ENCODE data around the gene PLA2G6. TPM values are rescaled to one million over a fixed set of nuclear protein-coding genes. Genes with fewer than 3 reads are reported as not detected.

Gene PLA2G6
- total RNA-seq, 2 experiments from 2014 or later: 33.9 to 83.9 TPM

GRCh38 chr22:38202437-38203089, 20.9 kb upstream of the PLA2G6 start:
- Histone ChIP-seq H3K36me3 (ENCODE audit: insufficient read depth, low read length) (no peaks in the 10 kb centered on the region), H3K9me2 (ENCODE audit: insufficient read depth, low read length) (no peaks in the 10 kb centered on the region), H3K27ac (ENCODE audit: low read depth, low read length, poor library complexity, severe bottlenecking) (peak overlapping the region; percentile 18), H2AFZ (ENCODE audit: low read length) (peak overlapping the region; percentile 48), H3K4me1 (ENCODE audit: insufficient read depth, low read length, poor library complexity, severe bottlenecking) (peaks cover 47% of the 10 kb centered on the region), H4K20me1 (ENCODE audit: insufficient read depth, low read length) (no peaks in the 10 kb centered on the region), H3K9me3 (ENCODE audit: low read length) (no peaks in the 10 kb centered on the region), H3K4me2 (ENCODE audit: low read length) (peak overlapping the region; percentile 90), H3K4me3 (ENCODE audit: low read depth, low read length, poor library complexity, severe bottlenecking) (peak overlapping the region; percentile 79), H3K79me2 (ENCODE audit: insufficient read depth, low read depth, low read length) (no peaks in the 10 kb centered on the region)
- CTCF ChIA-PET (ENCODE audit: unreplicated experiment): no interaction called here
- intact Hi-C loops (cut with micrococcal nuclease; ENCODE audit: unreplicated experiment): loop anchor here (2.0 to 5.0 kb wide), 4 partner anchors 40 to 370 kb away; partner anchors contain the start of genes CSNK1E and DMC1
- BruUV-seq (replicated peaks): no TSS peak
- peak; percentile 67 for DNase-seq (ENCODE audit: low spot score)
- POLR2A ChIA-PET: no interaction called here
- peak; percentile 41; the same call in 1 of the 2 replicates for TF ChIP-seq CTCF (conservative IDR thresholded peaks at IDR 0.05; ENCODE audit: low read length)
- no peak for TF ChIP-seq EZH2phosphoT487 (IDR thresholded peaks at IDR 0.05; ENCODE audit: borderline replicate concordance, low read depth, low read length)

GRCh38 chr22:38201711-38202436, 20.2 kb upstream of the PLA2G6 start, which contains the start of gene MAFF:
Gene MAFF (plus strand): TSS chr22:38201994. CDS start chr22:38213854, 11,860 bp downstream.
- Histone ChIP-seq H3K9me2 (ENCODE audit: insufficient read depth, low read length) (no peaks in the 10 kb centered on the region), H3K79me2 (ENCODE audit: insufficient read depth, low read depth, low read length) (no peaks in the 10 kb centered on the region), H4K20me1 (ENCODE audit: insufficient read depth, low read length) (no peaks in the 10 kb centered on the region), H3K9me3 (ENCODE audit: low read length) (no peaks in the 10 kb centered on the region), H3K4me2 (ENCODE audit: low read length) (peak within 1 kb of the TSS; percentile 90), H2AFZ (ENCODE audit: low read length) (peak within 1 kb of the TSS; percentile 69), H3K36me3 (ENCODE audit: insufficient read depth, low read length) (no peaks in the 10 kb centered on the region), H3K4me1 (ENCODE audit: insufficient read depth, low read length, poor library complexity, severe bottlenecking) (peaks cover 47% of the 10 kb centered on the region), H3K4me3 (ENCODE audit: low read depth, low read length, poor library complexity, severe bottlenecking) (peak within 1 kb of the TSS; percentile 79), H3K27ac (ENCODE audit: low read depth, low read length, poor library complexity, severe bottlenecking) (peak within 1 kb of the TSS; percentile 18)
- no TSS peak for BruUV-seq (replicated peaks)
- POLR2A ChIA-PET: interaction anchor here (1.0 to 1.3 kb wide), 3 partner anchors 15 to 30 kb away, joined by 3 to 7 read pairs (median 4); partner anchors contain the start of gene PLA2G6
- TF ChIP-seq EZH2phosphoT487 (IDR thresholded peaks at IDR 0.05; ENCODE audit: borderline replicate concordance, low read depth, low read length): no peak
- no peak for TF ChIP-seq CTCF (conservative IDR thresholded peaks at IDR 0.05; ENCODE audit: low read length)
- CTCF ChIA-PET (ENCODE audit: unreplicated experiment): interaction anchor here (1.4 kb wide), 1 partner anchor 150 kb away, joined by 3 read pairs; no protein-coding TSS in a partner anchor
- DNase-seq (ENCODE audit: low spot score): peak; percentile 94
- intact Hi-C loops (cut with micrococcal nuclease; ENCODE audit: unreplicated experiment): loop anchor here (2.0 to 5.0 kb wide), 4 partner anchors 40 to 370 kb away; partner anchors contain the start of genes CSNK1E and DMC1

All from OCI-LY7 (cell line).